IPS DF 4.7 (cell line): ENCODE results near the gene SLC35F1.

ENCODE experiments used
- DNase-seq: peaks from one replicate; pipeline ENCODE4 v3.0.0-alpha.2; 2013; ENCODE audit warnings: low spot score; ENCODE audit errors: extremely low read depth

SLC35F1 gene

DNA sequence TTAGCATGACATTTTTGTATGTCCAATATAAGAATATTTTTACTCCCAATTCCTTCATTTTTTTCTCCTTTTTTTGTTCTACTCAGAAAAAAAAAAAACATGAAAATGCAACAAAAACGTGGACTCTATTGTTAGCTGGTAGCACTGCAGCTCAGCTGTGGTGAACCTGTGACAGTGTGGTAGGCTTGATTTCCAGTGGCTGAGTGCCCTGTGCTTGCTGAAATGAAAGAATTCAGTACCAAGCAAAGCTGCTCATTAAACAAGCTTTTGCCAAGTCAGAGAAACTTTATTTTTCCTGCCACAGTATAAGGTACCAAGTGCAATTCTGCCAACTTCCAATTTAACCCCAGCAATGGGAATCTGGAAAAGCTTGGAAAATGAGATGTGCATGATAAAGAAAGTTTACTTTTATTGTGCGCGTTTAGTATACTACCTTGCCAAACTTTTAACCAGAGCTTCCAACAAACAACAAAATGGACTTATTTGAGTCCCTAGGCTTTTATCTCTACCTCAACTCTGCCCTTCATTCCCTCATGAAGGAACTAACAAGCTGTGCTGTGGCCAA is 215.2 kb downstream of the SLC35F1 start:
- DNase-seq = no peak

DNA sequence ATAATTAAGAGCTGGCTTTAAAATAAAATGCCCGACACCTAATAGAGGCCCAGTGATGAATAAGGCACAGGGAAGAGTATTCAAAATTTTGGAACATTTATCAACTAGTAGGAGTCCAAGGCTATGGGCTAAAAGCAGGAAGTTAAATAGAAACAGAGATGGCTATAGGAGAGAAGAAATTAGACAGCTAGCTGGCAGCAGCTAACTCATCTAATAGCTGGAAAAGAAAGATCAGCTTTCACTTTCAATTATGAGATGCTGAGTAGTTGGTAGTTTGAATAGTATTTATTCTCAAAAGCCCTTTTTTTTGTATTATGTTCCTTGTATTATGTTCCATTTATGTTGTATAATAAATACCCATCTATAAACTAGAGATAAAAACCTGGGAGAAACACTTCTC is 215.7 kb downstream of the SLC35F1 start:
- no peak for DNase-seq

DNA sequence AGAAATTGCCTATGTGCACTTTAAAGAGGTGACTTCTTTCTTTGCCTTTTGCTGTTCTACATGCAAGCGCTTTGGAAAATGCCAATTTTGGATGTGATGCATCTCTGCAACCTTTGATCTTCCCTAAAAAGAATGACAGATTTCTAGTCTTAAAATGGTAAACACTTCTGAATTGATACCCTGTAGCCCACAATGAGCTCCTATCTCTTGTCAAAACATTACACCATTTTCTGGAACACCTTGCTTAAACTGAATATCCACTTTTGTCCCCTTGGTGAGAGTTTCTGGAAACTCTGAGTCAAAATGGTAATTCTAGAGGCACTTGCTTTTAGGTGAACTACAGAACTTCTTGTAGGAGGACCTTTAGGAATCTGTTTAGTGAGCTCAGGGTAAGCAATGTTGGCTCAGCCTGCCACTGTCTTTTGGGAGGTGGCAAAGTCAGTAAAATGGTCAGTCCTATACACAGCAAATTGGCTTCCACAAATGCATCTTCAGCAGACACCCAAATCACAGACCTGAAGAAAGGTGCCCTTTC is 216.5 kb downstream of the SLC35F1 start:
- DNase-seq = no peak

GRCh38 chr6:118124851-118125250 is 217.8 kb downstream of the SLC35F1 start:
- no peak for DNase-seq

GRCh38 chr6:118128755-118129154 is 221.7 kb downstream of the SLC35F1 start:
- DNase-seq = no peak

DNA sequence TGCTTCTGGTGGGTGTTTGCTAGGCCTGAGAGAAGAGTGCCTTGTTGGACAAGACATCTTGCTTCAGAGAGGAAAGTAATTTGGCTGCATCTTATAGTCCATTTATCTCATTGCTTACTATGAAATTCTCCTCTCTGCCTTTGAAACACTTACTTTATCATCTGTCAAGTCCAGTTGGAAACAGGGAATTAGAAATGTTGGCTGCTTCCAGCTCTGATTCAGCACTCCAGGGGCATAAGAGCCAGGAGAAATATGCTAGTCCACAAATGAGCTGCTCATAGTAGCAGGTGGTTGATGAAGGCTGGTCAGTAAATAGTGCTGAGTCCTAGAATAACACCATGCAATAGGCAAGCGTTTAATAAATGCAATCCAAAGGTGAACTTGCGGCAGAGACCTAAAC is 227.1 kb downstream of the SLC35F1 start:
- no peak for DNase-seq

- no peak for DNase-seq
These were observed 227.7 kb downstream of the SLC35F1 start for GRCh38 chr6:118134736-118135135.

GRCh38 chr6:118135371-118135770 is 228.3 kb downstream of the SLC35F1 start:
- no peak for DNase-seq

GRCh38 chr6:118141211-118141610 is 234.1 kb downstream of the SLC35F1 start:
- no peak for DNase-seq

- no peak for DNase-seq
These were observed 239.5 kb downstream of the SLC35F1 start for GRCh38 chr6:118146584-118146983.

- no peak for DNase-seq
These were observed 240.4 kb downstream of the SLC35F1 start for GRCh38 chr6:118147511-118147910.

DNA sequence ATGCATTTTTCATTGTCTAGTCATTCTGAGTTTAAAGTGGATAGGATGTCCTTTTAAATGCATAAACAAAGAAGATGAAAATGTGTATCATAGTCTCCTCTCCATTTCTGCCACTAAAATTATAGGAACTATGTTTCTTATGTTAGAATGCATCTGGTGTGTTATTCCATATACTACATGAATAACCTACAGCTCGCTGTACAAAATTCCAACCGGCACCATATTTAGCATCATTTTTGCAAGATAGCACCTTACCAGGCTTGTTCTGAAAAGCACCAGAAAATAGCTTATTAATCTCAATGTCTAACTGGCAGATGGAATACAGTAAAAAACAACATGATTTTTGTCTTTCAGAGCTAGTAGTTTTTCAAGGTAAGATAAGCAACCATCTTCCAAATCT is 241.5 kb downstream of the SLC35F1 start:
- DNase-seq = no peak

DNA sequence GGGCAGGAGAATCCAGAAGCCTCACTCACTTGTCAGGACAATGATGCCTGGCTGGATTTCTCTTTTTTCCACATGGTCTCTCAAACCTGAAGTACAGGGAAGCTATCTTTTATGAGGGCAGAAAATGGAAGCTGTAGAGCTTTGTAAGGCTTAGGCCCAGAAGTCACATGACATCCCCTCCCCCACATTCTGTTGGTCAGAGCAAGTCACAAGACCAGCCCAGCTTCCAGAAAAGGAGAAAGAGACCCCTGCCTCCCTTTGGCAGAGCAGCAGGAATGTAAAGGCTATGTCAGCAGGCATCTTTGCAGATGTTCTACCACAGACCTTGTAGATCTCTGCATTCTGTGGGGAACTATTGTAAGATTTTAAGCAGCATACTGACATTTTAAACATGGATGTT is 245.5 kb downstream of the SLC35F1 start:
- DNase-seq = no peak

- DNase-seq = no peak
These were observed 254.3 kb downstream of the SLC35F1 start for GRCh38 chr6:118161343-118161742.

DNA sequence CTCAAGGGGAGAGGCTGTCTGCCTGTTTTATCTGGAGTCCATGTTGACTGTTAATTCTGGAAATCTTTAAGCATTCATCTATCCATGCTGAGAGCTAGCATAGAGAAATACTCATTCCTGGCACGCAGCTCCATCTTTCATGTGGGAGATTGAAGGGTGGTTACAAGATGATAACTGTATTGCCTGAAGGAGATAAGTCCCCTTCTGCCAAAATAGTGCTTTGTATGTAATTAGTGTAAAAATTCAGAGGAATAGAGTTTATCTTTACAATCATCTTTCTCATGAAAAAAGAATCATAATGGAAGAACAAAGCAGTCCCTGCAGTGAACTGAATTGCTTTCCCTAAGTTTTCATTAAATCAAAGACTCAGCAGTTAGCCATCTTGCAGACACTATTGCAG is 256.5 kb downstream of the SLC35F1 start:
- DNase-seq = no peak

DNA sequence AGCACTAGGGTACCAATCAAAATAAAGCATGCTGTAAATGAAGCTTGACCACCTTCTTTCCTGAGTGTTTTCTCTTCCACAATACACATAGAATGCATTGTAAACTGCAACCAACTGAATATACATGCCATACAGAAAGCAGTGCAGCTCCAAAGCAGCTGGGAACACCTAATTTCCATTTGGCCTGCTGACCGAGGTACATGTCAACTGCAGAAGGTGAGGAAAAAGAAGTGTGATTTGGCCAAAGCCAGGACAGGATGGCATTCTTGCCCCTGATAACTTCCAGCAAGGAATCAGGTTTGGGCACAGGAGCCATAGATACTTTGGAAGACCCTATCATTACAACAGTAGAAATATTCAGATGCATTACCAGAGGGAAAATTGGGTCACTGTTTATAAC is 258.4 kb downstream of the SLC35F1 start:
- no peak for DNase-seq

DNA sequence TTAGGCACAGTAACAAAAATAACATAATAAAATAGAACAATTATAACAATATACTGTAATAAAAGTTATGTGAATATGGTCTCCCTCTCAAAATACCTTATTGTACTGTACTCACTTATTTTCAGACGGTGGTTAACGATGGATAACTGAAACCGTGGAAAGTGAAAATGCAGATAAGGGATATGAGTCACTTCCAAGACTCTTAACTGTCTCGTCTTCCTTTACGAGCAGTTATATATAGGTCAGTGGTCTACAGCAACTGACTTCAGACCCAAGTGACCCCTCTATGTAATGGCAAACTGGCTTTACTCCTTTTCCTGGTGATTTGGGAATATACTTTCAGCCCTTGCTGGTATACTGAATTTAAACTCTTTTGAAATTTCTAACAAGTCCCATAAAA is 261.4 kb downstream of the SLC35F1 start:
- DNase-seq = no peak

- no peak for DNase-seq
These were observed 264.8 kb downstream of the SLC35F1 start for GRCh38 chr6:118171852-118172251.

DNA sequence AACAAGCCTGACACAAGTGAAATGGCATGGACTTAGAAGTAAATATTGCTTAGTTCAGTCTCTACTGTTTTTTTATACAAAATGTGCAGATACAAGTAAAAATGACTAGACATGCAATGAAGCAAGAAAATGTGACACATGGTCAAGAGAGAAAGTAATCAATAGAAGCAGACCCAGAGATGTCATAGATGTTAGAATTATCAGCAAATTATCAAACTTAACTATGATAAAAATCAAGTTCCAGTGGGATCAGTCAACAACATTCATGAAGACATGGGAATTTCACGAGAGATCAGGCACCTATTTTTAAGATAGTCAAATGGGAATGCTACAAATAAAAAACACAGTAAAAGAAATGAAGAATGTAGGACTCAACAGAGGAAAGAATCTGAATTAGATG is 267.0 kb downstream of the SLC35F1 start:
- DNase-seq = no peak

DNA sequence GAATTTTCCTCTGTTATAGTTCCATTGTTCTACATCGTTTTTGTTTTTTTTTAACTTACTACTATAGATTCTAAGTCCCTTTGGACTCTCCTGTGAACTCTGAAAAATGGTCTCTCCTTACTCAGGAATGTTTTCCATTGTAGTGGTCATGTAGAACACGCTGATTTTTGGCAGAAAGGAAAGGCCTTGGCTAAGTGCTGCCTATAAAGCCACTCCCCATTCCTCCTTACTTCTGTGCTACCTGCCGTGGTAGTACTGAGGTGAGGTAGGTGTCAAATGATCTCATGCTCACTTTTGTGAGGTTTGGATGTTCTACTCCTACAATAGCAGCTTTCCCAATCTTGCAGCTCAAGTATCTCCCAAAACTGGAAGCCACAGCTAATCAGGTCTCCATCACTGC is 270.7 kb downstream of the SLC35F1 start:
- no peak for DNase-seq

DNA sequence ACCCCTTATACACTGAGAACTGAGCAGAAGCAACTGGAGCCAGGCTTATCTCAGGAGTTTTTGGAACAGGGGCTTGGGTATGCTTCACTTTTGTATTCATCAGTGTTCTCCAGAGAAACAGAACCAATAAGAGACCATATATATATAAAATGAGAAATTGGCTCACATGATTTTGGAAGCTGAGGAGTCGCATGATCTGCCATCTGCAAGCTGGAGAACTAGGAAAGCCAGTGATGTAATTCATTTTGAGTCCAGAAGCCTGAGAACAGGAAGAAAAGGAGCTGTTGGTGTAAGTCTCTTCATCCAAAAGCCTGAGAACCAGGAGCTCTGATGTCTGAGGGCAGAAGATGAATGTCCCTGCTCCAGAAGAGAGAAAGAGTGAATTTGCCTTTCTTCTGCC is 272.0 kb downstream of the SLC35F1 start:
- DNase-seq = no peak

DNA sequence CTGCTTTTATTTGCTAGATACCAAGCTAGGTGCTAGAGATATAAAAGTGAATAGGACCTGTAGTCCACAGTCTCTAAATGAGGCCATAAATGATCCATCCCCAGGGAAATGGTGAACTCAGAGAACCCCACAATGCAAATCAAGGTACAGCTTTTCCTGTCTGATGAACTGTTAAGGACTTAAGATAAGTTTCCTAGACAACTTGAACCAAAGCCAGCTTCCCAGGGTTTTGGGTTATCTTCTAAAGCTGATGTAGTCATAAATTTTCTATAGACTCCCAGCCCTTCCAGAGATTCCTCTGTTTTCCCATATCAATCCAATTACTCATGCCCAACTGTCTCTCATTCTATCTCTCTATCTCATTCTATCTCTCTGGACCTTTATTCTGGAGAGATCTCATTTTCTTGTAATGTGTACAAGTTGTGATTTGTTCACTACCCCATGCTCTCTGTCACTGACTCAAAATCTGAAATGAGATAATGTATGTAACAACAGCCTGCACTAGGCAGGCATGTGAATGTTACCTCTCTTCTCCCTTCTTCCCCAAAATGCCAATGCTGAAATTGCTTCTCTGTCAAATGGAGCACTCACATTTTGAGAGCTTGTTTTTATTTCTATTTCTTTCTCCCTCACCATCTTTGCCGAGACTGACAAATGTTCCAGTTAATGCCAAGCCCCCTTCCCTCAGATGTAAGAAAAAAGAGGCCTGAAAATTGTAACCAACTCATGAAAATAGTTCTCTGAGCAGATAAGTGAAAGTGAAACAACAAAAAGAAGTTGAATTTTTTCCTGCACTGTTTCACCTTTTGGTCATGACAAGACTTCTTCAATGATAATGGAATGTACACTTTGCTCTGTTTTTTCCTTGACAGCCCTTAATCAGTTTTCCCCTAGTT is 279.9 kb downstream of the SLC35F1 start:
- no peak for DNase-seq
